IMR-90 (cell line): ENCODE results near the gene TTLL8. TPM values are rescaled to one million over a fixed set of nuclear protein-coding genes. Genes with fewer than 3 reads are reported as not detected.

Experiments
- ATAC-seq: fragments of 200-7000 bp; cut with Tn5 transposase; 2 replicates; pipeline ENCODE4 v1.9.1; 2020; ENCODE audit warnings: low read depth, mild to moderate bottlenecking, moderate library complexity
- BruUV-seq: library from RNA; stranded (reverse); fragments of 400-500 nt; replicated peaks from 2 replicates; lab custom pipeline; 2021; lab: Mats Ljungman, UMichigan
- CTCF ChIA-PET: fragments of 300-600 bp; formaldehyde crosslinking; extraction: SDS; loops from one replicate; lab custom pipeline; 2021; ENCODE audit warnings: antibody characterized with exemption; lab: Yijun Ruan, JAX
- POLR2A ChIA-PET: fragments of 300-600 bp; sonication (Branson Sonifier 250); formaldehyde crosslinking; loops from one replicate; lab custom pipeline; 2022; ENCODE audit warnings: antibody characterized with exemption; ENCODE audit not compliant: unreplicated experiment; lab: Charles Lee
- DNase-seq: peaks from one replicate; pipeline ENCODE4 v3.0.0; 2013
- H2AFZ ChIP-seq: replicated peaks from 2 replicates; pipeline ENCODE3; 2013; ENCODE audit warnings: low read length, mild to moderate bottlenecking; ENCODE audit not compliant: poor library complexity
- H2AK5ac ChIP-seq: 2 replicates; pipeline ENCODE4 v1.6.1; 2013; ENCODE audit warnings: low read depth, low read length, inconsistent platforms
- H2AK9ac ChIP-seq: replicated peaks from 2 replicates; pipeline ENCODE3; 2013; ENCODE audit warnings: mild to moderate bottlenecking, low read depth, low read length, moderate library complexity; ENCODE audit not compliant: poor library complexity
- H2BK120ac ChIP-seq: 2 replicates; pipeline ENCODE4 v1.6.1; 2013; ENCODE audit warnings: low read depth, low read length, inconsistent platforms
- H2BK15ac ChIP-seq: 3 replicates; pipeline ENCODE4 v1.6.1; 2013; ENCODE audit warnings: low read depth, low read length, inconsistent platforms
- H2BK20ac ChIP-seq: 2 replicates; pipeline ENCODE4 v1.6.1; 2013; ENCODE audit warnings: low read depth, mild to moderate bottlenecking, inconsistent platforms, low read length, moderate library complexity
- H2BK5ac ChIP-seq: 2 replicates; pipeline ENCODE4 v1.6.1; 2013; ENCODE audit warnings: mild to moderate bottlenecking, low read depth, low read length, inconsistent platforms; ENCODE audit not compliant: poor library complexity, severe bottlenecking
- H3K14ac ChIP-seq: replicated peaks from 2 replicates; pipeline ENCODE4 v1.6.1; 2013; ENCODE audit warnings: low read depth, low read length, inconsistent platforms
- H3K18ac ChIP-seq: 2 replicates; pipeline ENCODE4 v1.6.1; 2013; ENCODE audit warnings: low read depth, low read length, control low read depth
- H3K23ac ChIP-seq: 2 replicates; pipeline ENCODE4 v1.6.1; 2013; ENCODE audit warnings: low read depth, low read length, inconsistent platforms
- H3K27ac ChIP-seq: 2 replicates; pipeline ENCODE4 v1.5.1; 2013; ENCODE audit warnings: mild to moderate bottlenecking, control low read depth, low read length; ENCODE audit not compliant: insufficient read depth
- H3K27me3 ChIP-seq: 2 replicates; pipeline ENCODE4 v1.6.1; 2013; ENCODE audit warnings: low read length; ENCODE audit not compliant: control insufficient read depth, insufficient read depth
- H3K36me3 ChIP-seq: 2 replicates; pipeline ENCODE4 v1.6.1; 2013; ENCODE audit warnings: low read length, mixed read lengths; ENCODE audit not compliant: control insufficient read depth, insufficient read depth
- H3K4ac ChIP-seq: 2 replicates; pipeline ENCODE4 v1.6.1; 2013; ENCODE audit warnings: low read depth, low read length, inconsistent platforms
- H3K4me1 ChIP-seq: 2 replicates; pipeline ENCODE4 v1.6.1; 2013; ENCODE audit warnings: low read length, mixed read lengths; ENCODE audit not compliant: control insufficient read depth, insufficient read depth
- H3K4me2 ChIP-seq: 2 replicates; pipeline ENCODE4 v1.6.1; 2013; ENCODE audit warnings: low read depth, mild to moderate bottlenecking, control low read depth, low read length, moderate library complexity
- H3K4me3 ChIP-seq: 2 replicates; pipeline ENCODE4 v1.5.1; 2013; ENCODE audit warnings: low read depth, mild to moderate bottlenecking, control low read depth, low read length, moderate library complexity; ENCODE audit not compliant: insufficient read depth
- H3K56ac ChIP-seq: 2 replicates; pipeline ENCODE4 v1.6.1; 2013; ENCODE audit warnings: low read length, inconsistent platforms; ENCODE audit not compliant: insufficient read depth; ENCODE audit errors: extremely low read depth
- H3K79me1 ChIP-seq, 2 experiments: 2 replicates each; pipeline ENCODE4 v1.6.1; 2013; ENCODE audit warnings: low read length in 2 of 2, inconsistent platforms in 1 of 2, low read depth in 1 of 2
- H3K9ac ChIP-seq: 2 replicates; pipeline ENCODE4 v1.6.1; 2013; ENCODE audit warnings: low read depth, low read length, control low read depth
- H3K9me1 ChIP-seq: 2 replicates; pipeline ENCODE4 v1.6.1; 2013; ENCODE audit warnings: low read length, inconsistent platforms; ENCODE audit not compliant: insufficient read depth
- H3K9me3 ChIP-seq: 2 replicates; pipeline ENCODE4 v1.6.1; 2013; ENCODE audit warnings: low read length; ENCODE audit not compliant: control insufficient read depth, insufficient read depth
- H4K20me1 ChIP-seq: 2 replicates; pipeline ENCODE4 v1.6.1; 2013; ENCODE audit warnings: low read length, inconsistent platforms; ENCODE audit not compliant: insufficient read depth
- H4K5ac ChIP-seq: 2 replicates; pipeline ENCODE4 v1.6.1; 2013; ENCODE audit warnings: mild to moderate bottlenecking, low read depth, low read length, control low read depth
- H4K8ac ChIP-seq, 2 experiments: 2 replicates each; pipeline ENCODE4 v1.6.1; 2013; ENCODE audit warnings: low read depth in 2 of 2, low read length in 2 of 2, control low read depth in 1 of 2, inconsistent platforms in 1 of 2
- H4K91ac ChIP-seq: 2 replicates; pipeline ENCODE4 v1.6.1; 2013; ENCODE audit warnings: low read depth, low read length, inconsistent platforms; ENCODE audit not compliant: insufficient read depth
- BHLHE40 ChIP-seq: fragments of 150-350 bp; IDR thresholded peaks from 2 replicates; pipeline ENCODE4 v1.6.1; 2016; ENCODE audit warnings: mild to moderate bottlenecking, low read depth, low read length
- CEBPB ChIP-seq: IDR thresholded peaks from 2 replicates; pipeline ENCODE4 v1.6.1; 2012; ENCODE audit warnings: low read depth, low read length, improper control_type of control experiment
- FOS ChIP-seq: fragments of 150-350 bp; IDR thresholded peaks from 2 replicates; pipeline ENCODE4 v1.6.1; 2016; ENCODE audit warnings: low read depth, low read length
- MAFK ChIP-seq: IDR thresholded peaks from 2 replicates; pipeline ENCODE4 v1.6.1; 2012; ENCODE audit warnings: low read depth, low read length, improper control_type of control experiment
- RAD21 ChIP-seq: IDR thresholded peaks from 2 replicates; pipeline ENCODE4 v1.6.1; 2012; ENCODE audit warnings: low read length, improper control_type of control experiment
- WGBS, 2 experiments: methylation state at CpG; one replicate each; pipeline versions ENCODE4 v1.1.5 to v1.1.7; 2013; ENCODE audit warnings: missing lambda C conversion rate in 2 of 2; ENCODE audit not compliant: insufficient read length in 1 of 2; ENCODE audit errors: extremely low coverage in 2 of 2; 5-methylcytosine and 5-hydroxymethylcytosine counted together
- dilution Hi-C: fragments of 300-500 bp; cut with HindIII; formaldehyde crosslinking; loops from one replicate; pipeline ENCODE4 v1.14.3; 2018; ENCODE audit warnings: low sequenced_read_pairs; ENCODE audit not compliant: unreplicated experiment
- in situ Hi-C: fragments of 300-500 bp; cut with MboI; formaldehyde crosslinking; loops from 3 replicates; pipeline ENCODE4 v1.14.3; 2019; ENCODE audit warnings: low sequenced_read_pairs, inconsistent platforms, mixed read lengths
- intact Hi-C: fragments of 100-400 bp; cut with micrococcal nuclease; formaldehyde crosslinking; loops from 2 replicates; pipeline ENCODE4 v1.10.0; 2022
- polyA plus RNA-seq, 3 experiments: library from polyadenylated mRNA; depleted of rRNA; stranded (reverse); fragments of >200 nt; gene quantifications; 2 replicates each; pipeline ENCODE4 v1.2.3, GENCODE V29; 2012; ENCODE audit warnings: low replicate concordance in 1 of 3
- total RNA-seq: library from RNA; depleted of rRNA; stranded (reverse); fragments of >200 nt; gene quantifications from 2 replicates; pipeline ENCODE4 v1.2.3, GENCODE V29; 2012

Gene TTLL8
- total and polyA plus RNA-seq, 2 of the 4 experiments (the other 2 are of a cell fraction) = not detected

- no peak for TF ChIP-seq RAD21
Measured at GRCh38 chr22:50105208-50106100, 47.4 kb upstream of the TTLL8 start (continued).

- 60% methylated on average over 1 of the region's 6 CpGs; no CpG with 5 or more reads in 1 of the 2 experiments for WGBS, 2 experiments
- H2AK5ac ChIP-seq = 0 out of 2 replicates have a peak overlapping the region, but pooled peaks have one; percentile 2
Measured at GRCh38 chr22:50104141-50104544, 46.0 kb upstream of the TTLL8 start.

More at GRCh38 chr22:50104141-50104544, 46.0 kb upstream of the TTLL8 start:
- dilution Hi-C loops (no loop called here), intact Hi-C loops (no loop called here), in situ Hi-C loops (no loop called here)
- no peak overlapping the region for H2BK120ac ChIP-seq
- ChIA-PET POLR2A (no interaction called here), CTCF (interaction anchor here (1.6 kb wide), 1 partner anchor 10 kb away, joined by 5 read pairs; no protein-coding TSS in a partner anchor)
- H2AFZ ChIP-seq = peak overlapping the region; percentile 47
- no peak overlapping the region; the same call in 1 of the 2 replicates for H3K4ac ChIP-seq
- no peaks in the 10 kb centered on the region for H3K9me1 ChIP-seq
- no peak overlapping the region for H4K5ac ChIP-seq
- ATAC-seq = peak; percentile 44
- H3K4me3 ChIP-seq = no peak overlapping the region
- no peak overlapping the region for H2BK20ac ChIP-seq
- no peak for DNase-seq
- no peak overlapping the region for H2BK5ac ChIP-seq
- H3K36me3 ChIP-seq = no peaks in the 10 kb centered on the region
- no peak overlapping the region for H3K56ac ChIP-seq
- H3K4me2 ChIP-seq = no peak overlapping the region
- H2AK9ac ChIP-seq = no peak overlapping the region
- H3K14ac ChIP-seq = no peak overlapping the region
- H4K91ac ChIP-seq = no peak overlapping the region
- no peak overlapping the region for H3K9ac ChIP-seq
- peaks cover 8% of the 10 kb centered on the region for H3K27me3 ChIP-seq
- no peak overlapping the region for H3K23ac ChIP-seq
- no peaks in the 10 kb centered on the region for H3K9me3 ChIP-seq
- H3K18ac ChIP-seq = no peak overlapping the region
- no peaks in the 10 kb centered on the region for H3K79me1 ChIP-seq
- H4K8ac ChIP-seq = no peak overlapping the region
- H3K27ac ChIP-seq = no peak overlapping the region
- TF ChIP-seq RAD21 (no peak), BHLHE40 (no peak), FOS (no peak), MAFK (no peak), CEBPB (no peak)
- BruUV-seq = no TSS peak
- H3K4me1 ChIP-seq = no peaks in the 10 kb centered on the region; the same call in 1 of the 2 replicates
- H2BK15ac ChIP-seq = no peak overlapping the region
- H4K20me1 ChIP-seq = no peaks in the 10 kb centered on the region
